ENCODE results near the gene CELSR1.
"Not testable (repeated sequence)": the region's sequence is repeated elsewhere in the genome, so short reads cannot be mapped to it uniquely, and the experiment has no call there.

The CELSR1 gene

GRCh38 chr22:46511151-46512038, 26.0 kb downstream of the CELSR1 start:
- no peak for DNase-seq (ENCODE audit: low read depth)

- DNase-seq (ENCODE audit: low read depth): no peak
Measured at GRCh38 chr22:46509416-46510089, 27.9 kb downstream of the CELSR1 start.

GRCh38 chr22:46508491-46508999, 28.9 kb downstream of the CELSR1 start:
- no peak for DNase-seq (ENCODE audit: low read depth)

GRCh38 chr22:46507451-46508425, 29.7 kb downstream of the CELSR1 start:
- DNase-seq (ENCODE audit: low read depth): no peak

- DNase-seq (ENCODE audit: low read depth): no peak
Measured at GRCh38 chr22:46504584-46504983, 32.8 kb downstream of the CELSR1 start.

- DNase-seq (ENCODE audit: low read depth): no peak
Measured at GRCh38 chr22:46502440-46503175, 34.8 kb downstream of the CELSR1 start.

- no peak for DNase-seq (ENCODE audit: low read depth)
Measured at GRCh38 chr22:46501701-46502100, 35.7 kb downstream of the CELSR1 start.

GRCh38 chr22:46501265-46501664, 36.2 kb downstream of the CELSR1 start:
- DNase-seq (ENCODE audit: low read depth): not testable (repeated sequence)

- no peak for DNase-seq (ENCODE audit: low read depth)
Measured at GRCh38 chr22:46500201-46500600, 37.2 kb downstream of the CELSR1 start.

GRCh38 chr22:46499805-46500189, 37.6 kb downstream of the CELSR1 start:
- DNase-seq (ENCODE audit: low read depth): no peak

- no peak for DNase-seq (ENCODE audit: low read depth)
Measured at GRCh38 chr22:46491946-46492345, 45.5 kb downstream of the CELSR1 start.

- DNase-seq (ENCODE audit: low read depth): no peak
Measured at GRCh38 chr22:46490538-46490937, 46.9 kb downstream of the CELSR1 start.

- DNase-seq (ENCODE audit: low read depth): no peak
Measured at GRCh38 chr22:46486996-46487717, 50.3 kb downstream of the CELSR1 start.

- no peak for DNase-seq (ENCODE audit: low read depth)
Measured at GRCh38 chr22:46484861-46485595, 52.4 kb downstream of the CELSR1 start.

- DNase-seq (ENCODE audit: low read depth): no peak
Measured at GRCh38 chr22:46484156-46484860, 53.1 kb downstream of the CELSR1 start.

GRCh38 chr22:46483353-46483752, 54.1 kb downstream of the CELSR1 start:
- no peak for DNase-seq (ENCODE audit: low read depth)

GRCh38 chr22:46482056-46482675, 55.3 kb downstream of the CELSR1 start:
- DNase-seq (ENCODE audit: low read depth): no peak

- no peak for DNase-seq (ENCODE audit: low read depth)
Measured at GRCh38 chr22:46481386-46481785, 56.0 kb downstream of the CELSR1 start.

- no peak for DNase-seq (ENCODE audit: low read depth)
Measured at GRCh38 chr22:46480396-46480795, 57.0 kb downstream of the CELSR1 start.

All from activated T-cell treated with anti-CD3 and anti-CD28 coated beads for 24 hours (primary cell).